Upper lobe of left lung (tissue), 4 donors: ENCODE measurements around the gene BANP.
"Not testable (repeated sequence)": the region's sequence is repeated elsewhere in the genome, so short reads cannot be mapped to it uniquely, and the experiment has no call there.

Experiments used
- CTCF ChIP-seq, 6 experiments: fragments of 450-650 bp in 4 of 6; fragments of 200-600 bp in 2 of 6; sonication (generic) in 2 of 6; IDR thresholded peaks; one replicate each; pipeline ENCODE4 v1.5.1; 2016 to 2019; ENCODE audit warnings: antibody characterized with exemption in 6 of 6
- EP300 ChIP-seq, 4 donors: sonication (generic); formaldehyde crosslinking; IDR thresholded peaks; one replicate each; pipeline ENCODE4 v1.5.1; 2017; ENCODE audit warnings: antibody characterized with exemption in 4 of 4, control low read depth in 2 of 4
- POLR2A ChIP-seq, 4 donors: fragments of 450-650 bp; IDR thresholded peaks; one replicate each; pipeline ENCODE4 v1.5.1; 2016 to 2017; ENCODE audit warnings: antibody characterized with exemption in 4 of 4, mild to moderate bottlenecking in 2 of 4

GRCh38 chr16:88045361-88045760 is 94.1 kb downstream of the BANP start:
- not testable (repeated sequence) for TF ChIP-seq CTCF, EP300, POLR2A (IDR thresholded peaks at IDR 0.05)
